NCI-H526 (cell line): ENCODE results near the gene TESK1.
"Not testable (repeated sequence)": the region's sequence is repeated elsewhere in the genome, so short reads cannot be mapped to it uniquely, and the experiment has no call there.

Experiments
- DNase-seq, 2 experiments: peaks; one replicate each; lab custom pipeline; 2025; lab: John Stamatoyannopoulos, UW

TESK1 gene

GRCh38 chr9:35579659-35580227 lies 25.3 kb upstream of the TESK1 start:
- DNase-seq: not testable (repeated sequence)

GRCh38 chr9:35583521-35583920 lies 21.5 kb upstream of the TESK1 start:
- DNase-seq: not testable (repeated sequence)

- DNase-seq: not testable (repeated sequence)
Measured at GRCh38 chr9:35584681-35585080, 20.4 kb upstream of the TESK1 start.

GRCh38 chr9:35588506-35588905 lies 16.6 kb upstream of the TESK1 start:
- not testable (repeated sequence) for DNase-seq

- no peak for DNase-seq
Measured at GRCh38 chr9:35593581-35593980, 11.5 kb upstream of the TESK1 start.

- DNase-seq: no peak
Measured at GRCh38 chr9:35594471-35594870, 10.6 kb upstream of the TESK1 start.

GRCh38 chr9:35596907-35597306 lies 8.2 kb upstream of the TESK1 start:
- DNase-seq: not testable (repeated sequence)

- peak in 1 of 2 experiments; percentile 31 for DNase-seq
Measured at GRCh38 chr9:35598866-35599590, 6.0 kb upstream of the TESK1 start.

- DNase-seq: no peak
Measured at GRCh38 chr9:35599763-35600604, 5.1 kb upstream of the TESK1 start.

GRCh38 chr9:35603506-35603985 lies 1.5 kb upstream of the TESK1 start:
- DNase-seq: peak; percentile 43 to 48

- peak; percentile 99 for DNase-seq
Measured at GRCh38 chr9:35603986-35604577, 980 bp upstream of the TESK1 start.

GRCh38 chr9:35605351-35606137 lies 482 bp downstream of the TESK1 start:
- peak in 1 of 2 experiments; percentile 76 for DNase-seq

GRCh38 chr9:35606138-35606504 lies 1.1 kb downstream of the TESK1 start:
- DNase-seq: peak in 1 of 2 experiments; percentile 55

GRCh38 chr9:35606726-35607125 lies 1.7 kb downstream of the TESK1 start:
- no peak for DNase-seq

GRCh38 chr9:35608221-35608620 lies 3.2 kb downstream of the TESK1 start:
- no peak for DNase-seq

- DNase-seq: no peak
Measured at GRCh38 chr9:35609001-35609819, 4.1 kb downstream of the TESK1 start.

- DNase-seq: no peak
Measured at GRCh38 chr9:35609820-35610163, 4.7 kb downstream of the TESK1 start.

- DNase-seq: peak in 1 of 2 experiments; percentile 38
Measured at GRCh38 chr9:35611230-35611797, 6.3 kb downstream of the TESK1 start.

GRCh38 chr9:35612066-35612465 lies 7.0 kb downstream of the TESK1 start:
- not testable (repeated sequence) for DNase-seq

- DNase-seq: no peak
Measured at GRCh38 chr9:35612843-35613242, 7.8 kb downstream of the TESK1 start.
